HFF-Myc (cell line): ENCODE measurements around the gene AKAP5.

Experiments
- DNase-seq: peaks from one replicate; pipeline ENCODE4 v3.0.0-alpha.2; 2011; ENCODE audit warnings: low read depth; ENCODE audit errors: extremely low read depth
- H3K4me3 ChIP-seq: replicated peaks from 2 replicates; pipeline ENCODE4 v1.5.1; 2011; ENCODE audit warnings: low read depth, mild to moderate bottlenecking, control low read depth, low read length
- CTCF ChIP-seq: IDR thresholded peaks from 2 replicates; pipeline ENCODE4 v1.5.1; 2012; ENCODE audit warnings: mild to moderate bottlenecking, low read depth, low read length, control low read depth; ENCODE audit errors: missing control alignments

AKAP5 gene

GRCh38 chr14:64501411-64502171 lies 36.3 kb downstream of the AKAP5 start:
- peak overlapping the region; percentile 84 for H3K4me3 ChIP-seq
- DNase-seq: no peak
- no peak for TF ChIP-seq CTCF

- DNase-seq: no peak
- peak overlapping the region; percentile 84 for H3K4me3 ChIP-seq
- TF ChIP-seq CTCF: no peak
Measured at GRCh38 chr14:64502456-64502855, 37.2 kb downstream of the AKAP5 start.

- DNase-seq: no peak
Measured at GRCh38 chr14:64502887-64503433, 37.7 kb downstream of the AKAP5 start.

GRCh38 chr14:64503434-64504309 lies 38.4 kb downstream of the AKAP5 start, which contains the start of gene ZBTB25:
Gene ZBTB25, minus strand, starts transcription at chr14:64503838. Its CDS starts 13,305 bp downstream, at chr14:64490533.
- TF ChIP-seq CTCF: no peak
- DNase-seq: no peak
- peak within 1 kb of the TSS; percentile 84 for H3K4me3 ChIP-seq

More at GRCh38 chr14:64502887-64503433, 37.7 kb downstream of the AKAP5 start:
- no peak for TF ChIP-seq CTCF
- H3K4me3 ChIP-seq: peak overlapping the region; percentile 84

GRCh38 chr14:64504310-64504896 lies 39.1 kb downstream of the AKAP5 start, which contains the start of gene ZBTB1:
Gene ZBTB1, plus strand, starts transcription at chr14:64504770. Its CDS starts 16,735 bp downstream, at chr14:64521505.
- peak within 1 kb of the TSS; percentile 84 for H3K4me3 ChIP-seq
- TF ChIP-seq CTCF: no peak
- DNase-seq: peak; percentile 52
